CD4-positive, alpha-beta T cell treated with Interleukin-4 for 4 hours (primary cell): Measurements from ENCODE around the gene OR2F2.

Source experiments
- DNase-seq: peaks from one replicate; pipeline ENCODE4 v3.0.0-alpha.2; 2020

OR2F2 gene

GRCh38 chr7:143979998-143980397 is 45.0 kb downstream of the OR2F2 start:
- DNase-seq, result no peak

GRCh38 chr7:143980746-143981510 is 45.9 kb downstream of the OR2F2 start:
- no peak for DNase-seq

GRCh38 chr7:143983960-143984359 is 48.9 kb downstream of the OR2F2 start:
- DNase-seq, result no peak
